Spleen (tissue), 11 donors: Measurements from ENCODE around the gene SMG5. TPM values are rescaled to one million over a fixed set of nuclear protein-coding genes. Genes with fewer than 3 reads are reported as not detected.

ENCODE experiments used
- DNase-seq: peaks from one replicate; pipeline ENCODE4 v3.0.0-alpha.2; 2020
- H3K27ac ChIP-seq, 8 donors: fragments of 200-600 bp; sonication (generic) in 7 of 8; 1 replicate in 4 of 8; 2 replicates in 4 of 8; pipeline versions ENCODE4 v1.5.0 to v1.8.0; 2016 to 2021; ENCODE audit warnings: inconsistent platforms in 4 of 8, mild to moderate bottlenecking in 4 of 8, moderate library complexity in 1 of 8
- H3K27me3 ChIP-seq, 7 donors: fragments of 200-600 bp; sonication (generic) in 6 of 7; replicated peaks in 1 of 7; 1 replicate in 4 of 7; 2 replicates in 3 of 7; pipeline versions ENCODE4 v1.5.0 to v1.8.0; 2016 to 2021; ENCODE audit warnings: inconsistent platforms in 3 of 7, mild to moderate bottlenecking in 1 of 7
- H3K36me3 ChIP-seq, 6 donors: fragments of 200-600 bp; sonication (generic) in 5 of 6; 1 replicate in 4 of 6; 2 replicates in 2 of 6; pipeline versions ENCODE4 v1.5.0 to v1.8.0; 2016 to 2021; ENCODE audit warnings: inconsistent platforms in 2 of 6
- H3K4me1 ChIP-seq, 6 donors: fragments of 200-600 bp; sonication (generic) in 5 of 6; 1 replicate in 3 of 6; 2 replicates in 3 of 6; pipeline versions ENCODE4 v1.5.0 to v1.8.0; 2016 to 2021; ENCODE audit warnings: inconsistent platforms in 3 of 6
- H3K4me3 ChIP-seq, 8 donors: fragments of 200-600 bp; sonication (generic) in 7 of 8; 1 replicate in 4 of 8; 2 replicates in 4 of 8; pipeline versions ENCODE4 v1.5.0 to v1.8.0; 2016 to 2021; ENCODE audit warnings: inconsistent platforms in 4 of 8, mild to moderate bottlenecking in 4 of 8, moderate library complexity in 2 of 8
- H3K9me3 ChIP-seq, 8 donors: fragments of 200-600 bp; sonication (generic) in 7 of 8; 1 replicate in 4 of 8; 2 replicates in 4 of 8; pipeline versions ENCODE4 v1.5.0 to v1.8.0; 2016 to 2021; ENCODE audit warnings: inconsistent platforms in 4 of 8
- POLR2A ChIP-seq, 3 donors: fragments of 450-650 bp; IDR thresholded peaks; one replicate each; pipeline ENCODE4 v1.5.1; 2017; ENCODE audit warnings: antibody characterized with exemption in 3 of 3, mild to moderate bottlenecking in 1 of 3
- POLR2AphosphoS5 ChIP-seq, 3 donors: sonication (generic); formaldehyde crosslinking; IDR thresholded peaks; one replicate each; pipeline ENCODE4 v1.5.1; 2017; ENCODE audit warnings: antibody characterized with exemption in 3 of 3
- WGBS, 5 donors: extraction: QIAGEN DNeasy Blood & Tissue Kit in 3 of 5; methylation state at CpG; one replicate each; pipeline versions ENCODE4 v1.1.5 to v1.1.7; 2013 to 2018; 5-methylcytosine and 5-hydroxymethylcytosine counted together
- intact Hi-C: fragments of 100-400 bp; cut with DNase I; formaldehyde crosslinking; loops from one replicate; pipeline ENCODE4 v1.15.0; 2023; ENCODE audit warnings: low total_unique reads
- polyA plus RNA-seq, 3 donors: library from polyadenylated mRNA; stranded (reverse); fragments of 200-250 nt; gene quantifications; one replicate each; pipeline ENCODE4 v1.2.1, GENCODE V29; 2013
- total RNA-seq, 7 donors: library from RNA; depleted of rRNA in 3 of 7; stranded (reverse); fragments of >200 nt in 3 of 7; fragmentation: NEBNext Ultra II Directional in 4 of 7; extraction: Animal tissue kit (Norgen Biotek cat#: 25700) in 4 of 7; gene quantifications; one replicate each; pipeline versions ENCODE4 v1.1.0 to v1.2.1, GENCODE V29; 2016 to 2021
- TF ChIP-seq, protein P1 (sequence below), 11 experiments: fragments of 200-600 bp in 7 of 11; fragments of 450-650 bp in 4 of 11; sonication (generic) in 4 of 11; IDR thresholded peaks in 8 of 11; conservative IDR thresholded peaks in 3 of 11; 1 replicate in 7 of 11; 2 replicates in 4 of 11; pipeline versions ENCODE4 v1.4.0 to v1.8.0; 2016 to 2021; ENCODE audit warnings: antibody characterized with exemption in 11 of 11, inconsistent platforms in 4 of 11, mild to moderate bottlenecking in 1 of 11
- donor health status: healthy with polysubstance abuse.
- donor health status: DM: no; HTN: no; CAD: no; lungs with moderate emphysema.
- donor health status: DM: no; HTN: no; CAD: no.
- donor health status: Bipolar disorder and iron deficiency.
- donor health status: healthy.
- donor health status: DM: no; HTN: no; CAD: no.
- donor health status: DM: yes; HTN: yes; CAD: no.

The SMG5 gene
- total and polyA plus RNA-seq, 10 donors = 14.9 to 80.5 (median 65.9) TPM

GRCh38 chr1:156229809-156230472, 52.7 kb downstream of the SMG5 start:
- H3K4me3 ChIP-seq = no peak overlapping the region
- intact Hi-C loops = no loop called here
- H3K36me3 ChIP-seq = peaks cover 0 to 93% (median 37%) of the 10 kb centered on the region in 6 donors
- peaks cover 0 to 15% (median 8%) of the 10 kb centered on the region in 6 donors for H3K4me1 ChIP-seq
- H3K27ac ChIP-seq = no peak overlapping the region
- H3K9me3 ChIP-seq = no peaks in the 10 kb centered on the region
- no peak for DNase-seq
- no peaks in the 10 kb centered on the region for H3K27me3 ChIP-seq
- 94 to 97% (median 96%) methylated on average over 11 of the region's 11 CpGs for WGBS, 5 donors
- TF ChIP-seq, protein P1, sequence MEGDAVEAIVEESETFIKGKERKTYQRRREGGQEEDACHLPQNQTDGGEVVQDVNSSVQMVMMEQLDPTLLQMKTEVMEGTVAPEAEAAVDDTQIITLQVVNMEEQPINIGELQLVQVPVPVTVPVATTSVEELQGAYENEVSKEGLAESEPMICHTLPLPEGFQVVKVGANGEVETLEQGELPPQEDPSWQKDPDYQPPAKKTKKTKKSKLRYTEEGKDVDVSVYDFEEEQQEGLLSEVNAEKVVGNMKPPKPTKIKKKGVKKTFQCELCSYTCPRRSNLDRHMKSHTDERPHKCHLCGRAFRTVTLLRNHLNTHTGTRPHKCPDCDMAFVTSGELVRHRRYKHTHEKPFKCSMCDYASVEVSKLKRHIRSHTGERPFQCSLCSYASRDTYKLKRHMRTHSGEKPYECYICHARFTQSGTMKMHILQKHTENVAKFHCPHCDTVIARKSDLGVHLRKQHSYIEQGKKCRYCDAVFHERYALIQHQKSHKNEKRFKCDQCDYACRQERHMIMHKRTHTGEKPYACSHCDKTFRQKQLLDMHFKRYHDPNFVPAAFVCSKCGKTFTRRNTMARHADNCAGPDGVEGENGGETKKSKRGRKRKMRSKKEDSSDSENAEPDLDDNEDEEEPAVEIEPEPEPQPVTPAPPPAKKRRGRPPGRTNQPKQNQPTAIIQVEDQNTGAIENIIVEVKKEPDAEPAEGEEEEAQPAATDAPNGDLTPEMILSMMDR (IDR thresholded peaks at IDR 0.05 in 8 of 11, conservative IDR thresholded peaks at IDR 0.05 in 3 of 11) = no peak
- TF ChIP-seq POLR2AphosphoS5 (IDR thresholded peaks at IDR 0.05) (no peak), POLR2A (IDR thresholded peaks at IDR 0.05) (no peak)

DNA sequence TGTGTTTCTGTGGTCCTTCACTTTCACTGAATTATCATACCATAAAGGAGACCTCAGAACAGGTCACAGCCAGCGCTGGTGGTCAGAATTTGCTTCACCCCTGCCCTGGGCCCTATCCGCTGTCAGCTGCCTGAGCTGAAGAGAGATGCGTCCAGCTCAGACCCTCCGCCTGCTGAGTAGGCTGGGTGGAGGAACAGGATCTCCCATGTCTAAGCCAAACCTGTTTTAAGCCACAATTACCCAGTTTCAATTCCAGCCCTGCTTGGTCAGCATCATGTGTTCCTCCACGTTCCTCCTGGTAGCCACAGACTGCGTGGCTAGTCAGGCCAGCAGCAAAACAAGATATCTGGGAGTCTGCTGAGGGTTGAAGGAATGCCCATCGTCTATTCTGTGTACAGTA, 54.1 kb downstream of the SMG5 start:
- 71 to 83% (median 82%) methylated on average over 7 of the region's 7 CpGs for WGBS, 5 donors
- H3K4me1 ChIP-seq = peaks cover 0 to 19% (median 10%) of the 10 kb centered on the region in 6 donors
- peaks cover 0 to 92% (median 32%) of the 10 kb centered on the region in 6 donors for H3K36me3 ChIP-seq
- TF ChIP-seq POLR2A (IDR thresholded peaks at IDR 0.05) (no peak), POLR2AphosphoS5 (IDR thresholded peaks at IDR 0.05) (peak in 1 of 3 donors; percentile 38)
- intact Hi-C loops = no loop called here
- no peaks in the 10 kb centered on the region for H3K9me3 ChIP-seq
- no peak overlapping the region for H3K4me3 ChIP-seq
- DNase-seq = no peak
- H3K27ac ChIP-seq = peak overlapping the region in 2 of 8 donors; percentile 16 to 55
- no peaks in the 10 kb centered on the region for H3K27me3 ChIP-seq

- peak; percentile 17 for DNase-seq
- intact Hi-C loops = no loop called here
- H3K4me1 ChIP-seq = peaks cover 0 to 21% (median 10%) of the 10 kb centered on the region in 6 donors
- H3K4me3 ChIP-seq = no peak overlapping the region
- peaks cover 0 to 92% (median 48%) of the 10 kb centered on the region in 6 donors for H3K36me3 ChIP-seq
- H3K27ac ChIP-seq = peak overlapping the region in 4 of 8 donors; percentile 36 to 64 (median 52)
- TF ChIP-seq POLR2AphosphoS5 (IDR thresholded peaks at IDR 0.05) = no peak
- TF ChIP-seq, protein P1 (IDR thresholded peaks at IDR 0.05 in 8 of 11, conservative IDR thresholded peaks at IDR 0.05 in 3 of 11) = no peak
- no peak for TF ChIP-seq POLR2A (IDR thresholded peaks at IDR 0.05)
- no peaks in the 10 kb centered on the region for H3K27me3 ChIP-seq
- WGBS, 5 donors = 86 to 93% (median 91%) methylated on average over 4 of the region's 4 CpGs
- no peaks in the 10 kb centered on the region for H3K9me3 ChIP-seq
These were observed 55.8 kb downstream of the SMG5 start for GRCh38 chr1:156226782-156227181.

- TF ChIP-seq POLR2AphosphoS5 (IDR thresholded peaks at IDR 0.05) = no peak
- TF ChIP-seq, protein P1 (IDR thresholded peaks at IDR 0.05 in 8 of 11, conservative IDR thresholded peaks at IDR 0.05 in 3 of 11) = no peak
- TF ChIP-seq POLR2A (IDR thresholded peaks at IDR 0.05) = no peak
- intact Hi-C loops = no loop called here
- Histone ChIP-seq H3K4me3 (no peak overlapping the region), H3K27me3 (no peaks in the 10 kb centered on the region), H3K27ac (peak overlapping the region in 4 of 8 donors; percentile 50 to 64 (median 52)), H3K4me1 (peaks cover 0 to 26% (median 10%) of the 10 kb centered on the region in 6 donors), H3K36me3 (peaks cover 0 to 92% (median 54%) of the 10 kb centered on the region in 6 donors), H3K9me3 (no peaks in the 10 kb centered on the region)
- WGBS, 5 donors = 40 to 54% (median 50%) methylated on average over 2 of the region's 2 CpGs
- DNase-seq = peak; percentile 28
These were observed 56.5 kb downstream of the SMG5 start for GRCh38 chr1:156226116-156226538.
